ENCODE measurements around the gene FARP1.

Gene FARP1

DNA sequence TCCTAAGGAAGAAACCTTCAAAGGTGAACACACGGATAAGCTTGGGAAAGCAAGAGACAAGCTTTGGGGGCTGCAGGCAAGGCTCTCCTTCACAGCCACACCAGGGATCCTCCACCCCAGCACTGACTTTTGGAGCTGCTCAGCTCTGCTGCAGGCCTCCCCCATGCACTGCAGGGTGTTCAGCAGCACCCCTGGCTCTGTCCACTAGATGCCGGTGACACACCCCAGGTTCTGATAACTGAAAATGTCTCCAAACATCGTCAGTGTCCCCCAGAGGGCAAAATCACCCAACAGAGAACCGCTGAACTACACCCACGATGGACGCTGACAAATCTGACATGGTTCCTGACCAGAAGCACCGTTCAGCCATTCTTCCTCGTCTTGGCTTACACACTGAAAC lies 343.5 kb downstream of the FARP1 start:
- H3K27ac ChIP-seq = no peak overlapping the region; the same call in 1 of the 2 replicates
- TF ChIP-seq ZFX (IDR thresholded peaks at IDR 0.05) = no peak
- no peak for TF ChIP-seq CTCF (conservative IDR thresholded peaks at IDR 0.05)

- no peak overlapping the region for H3K27ac ChIP-seq
These were observed 344.1 kb downstream of the FARP1 start for GRCh38 chr13:98487016-98487415.

DNA sequence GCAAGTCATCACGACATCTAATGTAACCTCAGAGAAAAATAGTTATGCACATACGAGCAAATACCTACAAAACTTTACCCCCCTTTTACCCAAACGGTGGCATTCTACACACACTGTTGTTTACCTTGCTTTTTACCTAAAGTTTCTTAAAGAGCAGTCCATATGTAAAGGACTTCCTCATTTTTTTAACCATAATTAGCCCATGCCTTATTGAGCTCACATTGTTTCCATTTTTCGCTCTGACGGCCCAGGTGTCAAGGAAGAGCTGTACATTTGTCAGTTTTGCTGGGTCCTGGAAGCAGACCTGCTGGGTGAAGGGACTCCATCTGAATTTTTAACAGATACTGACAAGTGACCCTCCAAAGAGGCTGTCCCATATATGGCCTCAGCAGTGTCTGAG lies 344.6 kb downstream of the FARP1 start:
- H3K27ac ChIP-seq = no peak overlapping the region
- no peak for TF ChIP-seq ZFX (IDR thresholded peaks at IDR 0.05)
- TF ChIP-seq CTCF (conservative IDR thresholded peaks at IDR 0.05) = no peak

More at GRCh38 chr13:98487016-98487415, 344.1 kb downstream of the FARP1 start:
- TF ChIP-seq CTCF (conservative IDR thresholded peaks at IDR 0.05) (no peak), ZFX (IDR thresholded peaks at IDR 0.05) (no peak)

DNA sequence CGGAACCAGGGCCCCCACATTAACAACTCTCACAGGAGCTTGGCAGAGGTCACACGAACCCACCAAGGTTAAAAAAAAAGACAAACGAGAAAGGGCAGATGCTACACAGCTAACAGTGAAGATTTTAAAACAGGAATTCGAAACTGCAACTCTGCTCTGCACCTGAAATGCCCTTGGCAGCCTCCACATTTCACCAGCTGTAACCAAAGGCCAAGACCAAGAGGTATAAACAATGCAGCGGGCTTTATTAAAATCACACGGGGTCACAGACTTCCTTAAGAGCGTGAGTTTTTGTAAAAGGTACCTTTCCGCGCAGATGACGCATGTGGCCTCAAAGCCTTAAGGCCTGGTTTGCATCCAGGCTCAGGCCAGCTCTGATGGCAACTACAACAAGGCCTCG lies 345.8 kb downstream of the FARP1 start:
- no peak for TF ChIP-seq CTCF (conservative IDR thresholded peaks at IDR 0.05)
- TF ChIP-seq ZFX (IDR thresholded peaks at IDR 0.05) = no peak
- H3K27ac ChIP-seq = no peak overlapping the region

DNA sequence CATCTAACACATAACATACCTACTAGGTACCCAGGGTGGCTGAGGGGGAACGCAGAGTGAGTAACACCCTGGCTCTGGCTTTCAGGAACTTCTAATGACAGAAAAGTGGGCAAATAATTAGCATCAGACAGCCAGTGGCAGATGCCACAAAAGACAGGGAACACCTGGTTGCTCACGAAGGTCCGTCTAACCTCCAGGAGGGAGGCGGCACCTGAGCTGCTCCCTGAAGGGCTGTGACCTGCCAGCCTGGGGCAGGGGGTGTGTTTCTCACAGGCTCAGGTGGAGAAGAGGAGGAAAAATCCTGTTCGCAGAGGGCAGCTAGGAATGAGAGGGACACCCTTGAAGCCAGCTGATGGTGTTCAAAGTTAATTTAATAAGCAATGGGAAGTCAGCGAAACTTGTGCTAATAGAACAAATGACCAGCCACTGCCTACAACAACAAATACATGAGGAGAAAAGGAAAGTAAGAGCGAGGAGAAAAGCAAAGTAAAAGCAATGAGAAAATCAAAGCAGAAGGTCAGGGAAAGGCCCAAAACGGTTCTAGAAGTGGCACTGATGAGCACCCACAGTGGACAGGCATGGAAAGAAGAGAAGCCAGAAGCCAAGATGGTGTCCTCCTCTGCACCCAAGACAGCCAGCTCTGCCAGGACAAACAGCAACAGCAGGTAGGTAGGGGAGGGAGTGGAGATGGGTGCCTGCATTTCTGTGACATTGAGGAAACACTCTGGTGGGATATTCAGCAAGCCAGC lies 346.7 kb downstream of the FARP1 start:
- no peak overlapping the region for H3K27ac ChIP-seq
- TF ChIP-seq ZFX (IDR thresholded peaks at IDR 0.05) = no peak
- no peak for TF ChIP-seq CTCF (conservative IDR thresholded peaks at IDR 0.05)

- TF ChIP-seq ZFX (IDR thresholded peaks at IDR 0.05) = no peak
- TF ChIP-seq CTCF (conservative IDR thresholded peaks at IDR 0.05) = no peak
- H3K27ac ChIP-seq = no peak overlapping the region
These were observed 347.4 kb downstream of the FARP1 start for GRCh38 chr13:98490195-98490836.

- H3K27ac ChIP-seq = no peak overlapping the region
- TF ChIP-seq ZFX (IDR thresholded peaks at IDR 0.05) (no peak), CTCF (conservative IDR thresholded peaks at IDR 0.05) (no peak)
These were observed 348.0 kb downstream of the FARP1 start for GRCh38 chr13:98490866-98491265.

Data from C4-2B (cell line).